Neural progenitor cell (in vitro differentiated cells): ENCODE measurements around the gene IL7R. TPM values are rescaled to one million over a fixed set of nuclear protein-coding genes. Genes with fewer than 3 reads are reported as not detected.

Experiments used
- DNase-seq: peaks from one replicate; pipeline ENCODE4 v3.0.0-alpha.2; 2016; ENCODE audit warnings: low spot score
- H2AFZ ChIP-seq: fragments of 200-600 bp; sonication (generic); replicated peaks from 2 replicates; pipeline ENCODE4 v1.6.1; 2016; ENCODE audit warnings: antibody characterized with exemption
- H3F3A ChIP-seq: fragments of 200-600 bp; sonication (generic); 2 replicates; pipeline ENCODE4 v1.6.1; 2016; ENCODE audit warnings: antibody characterized with exemption, low read depth
- H3K27ac ChIP-seq: fragments of 200-600 bp; sonication (generic); 2 replicates; pipeline ENCODE4 v1.5.1; 2016; ENCODE audit warnings: mild to moderate bottlenecking
- H3K27me3 ChIP-seq: fragments of 200-600 bp; sonication (generic); 2 replicates; pipeline ENCODE4 v1.6.1; 2016; ENCODE audit warnings: mild to moderate bottlenecking, moderate library complexity
- H3K36me3 ChIP-seq: fragments of 200-600 bp; sonication (generic); 2 replicates; pipeline ENCODE4 v1.5.1; 2016
- H3K4me1 ChIP-seq: fragments of 200-600 bp; sonication (generic); 2 replicates; pipeline ENCODE4 v1.6.1; 2016; ENCODE audit warnings: mixed run types
- H3K4me2 ChIP-seq: fragments of 200-600 bp; sonication (generic); 2 replicates; pipeline ENCODE4 v1.6.1; 2016
- H3K4me3 ChIP-seq: fragments of 200-600 bp; sonication (generic); 2 replicates; pipeline ENCODE4 v1.5.1; 2016
- H3K79me2 ChIP-seq: fragments of 200-600 bp; sonication (generic); 2 replicates; pipeline ENCODE4 v1.6.1; 2016; ENCODE audit warnings: low read depth
- H3K9ac ChIP-seq: fragments of 200-600 bp; sonication (generic); 2 replicates; pipeline ENCODE4 v1.6.1; 2016
- H3K9me3 ChIP-seq: fragments of 200-600 bp; sonication (generic); 2 replicates; pipeline ENCODE4 v1.5.1; 2016; ENCODE audit warnings: low read depth
- H4K20me1 ChIP-seq: fragments of 200-600 bp; sonication (generic); 2 replicates; pipeline ENCODE4 v1.6.1; 2016; ENCODE audit warnings: low read depth
- H3K27ac Mint-ChIP-seq: 3 replicates; pipeline ENCODE4 v1.8.0; 2021; ENCODE audit warnings: mixed read lengths
- H3K27me3 Mint-ChIP-seq: 2 replicates; pipeline ENCODE4 v1.8.0; 2022; ENCODE audit warnings: low read depth, mild to moderate bottlenecking, inconsistent platforms, moderate library complexity, mixed read lengths; ENCODE audit not compliant: insufficient read depth
- H3K36me3 Mint-ChIP-seq: 3 replicates; pipeline ENCODE4 v1.8.0; 2021; ENCODE audit warnings: mixed read lengths
- H3K4me1 Mint-ChIP-seq: 3 replicates; pipeline ENCODE4 v1.8.0; 2021; ENCODE audit warnings: mixed read lengths
- H3K4me3 Mint-ChIP-seq: 3 replicates; pipeline ENCODE4 v1.8.0; 2021; ENCODE audit warnings: mild to moderate bottlenecking, moderate library complexity, mixed read lengths
- H3K9me3 Mint-ChIP-seq: 3 replicates; pipeline ENCODE4 v1.8.0; 2020; ENCODE audit warnings: mixed read lengths
- EZH2 ChIP-seq: fragments of 200-600 bp; sonication (generic); IDR thresholded peaks from 2 replicates; pipeline ENCODE4 v1.6.1; 2017; ENCODE audit warnings: antibody characterized with exemption, mild to moderate bottlenecking, moderate library complexity
- EZH2phosphoT487 ChIP-seq: fragments of 200-600 bp; sonication (generic); IDR thresholded peaks from 2 replicates; pipeline ENCODE4 v1.6.1; 2017; ENCODE audit warnings: antibody characterized with exemption
- total RNA-seq: library from RNA; depleted of rRNA; stranded (reverse); fragments of >200 nt; gene quantifications from 2 replicates; pipeline ENCODE4 v1.2.3, GENCODE V29; 2015; ENCODE audit warnings: low replicate concordance
- TF ChIP-seq, protein P1 (sequence below): fragments of 200-600 bp; sonication (generic); IDR thresholded peaks from 2 replicates; pipeline ENCODE4 v1.5.1; 2017; ENCODE audit warnings: antibody characterized with exemption, mild to moderate bottlenecking

IL7R gene
- total RNA-seq, 1 donor from 2014 or later = not detected

- H3K27ac ChIP-seq = no peak overlapping the region
- no peaks in the 10 kb centered on the region for H3K36me3 ChIP-seq
- DNase-seq = no peak
- H3K4me1 ChIP-seq = peaks cover 12% of the 10 kb centered on the region
- H3K27me3 ChIP-seq = no peaks in the 10 kb centered on the region
- H4K20me1 ChIP-seq = no peaks in the 10 kb centered on the region
- no peaks in the 10 kb centered on the region for H3K9me3 ChIP-seq
- no peaks in the 10 kb centered on the region for H3K79me2 ChIP-seq
- no peaks in the 10 kb centered on the region for H3K36me3 Mint-ChIP-seq
- H3K4me3 Mint-ChIP-seq = no peak overlapping the region
- H3K9ac ChIP-seq = no peak overlapping the region
- no peaks in the 10 kb centered on the region for H3F3A ChIP-seq
- H3K27ac Mint-ChIP-seq = no peak overlapping the region
- peaks cover 2% of the 10 kb centered on the region for H3K9me3 Mint-ChIP-seq
- H3K27me3 Mint-ChIP-seq = peaks cover 5% of the 10 kb centered on the region
- H3K4me1 Mint-ChIP-seq = peaks cover 21% of the 10 kb centered on the region
- no peak overlapping the region for H2AFZ ChIP-seq
- no peak for TF ChIP-seq EZH2
- TF ChIP-seq, protein P1, sequence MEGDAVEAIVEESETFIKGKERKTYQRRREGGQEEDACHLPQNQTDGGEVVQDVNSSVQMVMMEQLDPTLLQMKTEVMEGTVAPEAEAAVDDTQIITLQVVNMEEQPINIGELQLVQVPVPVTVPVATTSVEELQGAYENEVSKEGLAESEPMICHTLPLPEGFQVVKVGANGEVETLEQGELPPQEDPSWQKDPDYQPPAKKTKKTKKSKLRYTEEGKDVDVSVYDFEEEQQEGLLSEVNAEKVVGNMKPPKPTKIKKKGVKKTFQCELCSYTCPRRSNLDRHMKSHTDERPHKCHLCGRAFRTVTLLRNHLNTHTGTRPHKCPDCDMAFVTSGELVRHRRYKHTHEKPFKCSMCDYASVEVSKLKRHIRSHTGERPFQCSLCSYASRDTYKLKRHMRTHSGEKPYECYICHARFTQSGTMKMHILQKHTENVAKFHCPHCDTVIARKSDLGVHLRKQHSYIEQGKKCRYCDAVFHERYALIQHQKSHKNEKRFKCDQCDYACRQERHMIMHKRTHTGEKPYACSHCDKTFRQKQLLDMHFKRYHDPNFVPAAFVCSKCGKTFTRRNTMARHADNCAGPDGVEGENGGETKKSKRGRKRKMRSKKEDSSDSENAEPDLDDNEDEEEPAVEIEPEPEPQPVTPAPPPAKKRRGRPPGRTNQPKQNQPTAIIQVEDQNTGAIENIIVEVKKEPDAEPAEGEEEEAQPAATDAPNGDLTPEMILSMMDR = no peak
- TF ChIP-seq EZH2phosphoT487 = no peak
- H3K4me3 ChIP-seq = no peak overlapping the region
- H3K4me2 ChIP-seq = no peak overlapping the region
These were observed 5.0 kb downstream of the IL7R start for GRCh38 chr5:35861718-35862117.

GRCh38 chr5:35862126-35862525, 5.4 kb downstream of the IL7R start:
- Histone ChIP-seq H3K27ac (no peak overlapping the region), H3K4me2 (no peak overlapping the region), H2AFZ (no peak overlapping the region), H3K9ac (no peak overlapping the region), H3K4me3 (no peak overlapping the region), H4K20me1 (no peaks in the 10 kb centered on the region), H3K9me3 (no peaks in the 10 kb centered on the region), H3K4me1 (peaks cover 12% of the 10 kb centered on the region), H3K79me2 (no peaks in the 10 kb centered on the region), H3F3A (no peaks in the 10 kb centered on the region), H3K36me3 (no peaks in the 10 kb centered on the region), H3K27me3 (no peaks in the 10 kb centered on the region)
- H3K9me3 Mint-ChIP-seq = peaks cover 2% of the 10 kb centered on the region
- H3K4me3 Mint-ChIP-seq = no peak overlapping the region
- H3K27ac Mint-ChIP-seq = no peak overlapping the region
- DNase-seq = no peak
- no peak for TF ChIP-seq EZH2phosphoT487
- TF ChIP-seq EZH2 = no peak
- TF ChIP-seq, protein P1 = no peak
- no peaks in the 10 kb centered on the region for H3K36me3 Mint-ChIP-seq
- peaks cover 21% of the 10 kb centered on the region for H3K4me1 Mint-ChIP-seq
- peaks cover 5% of the 10 kb centered on the region for H3K27me3 Mint-ChIP-seq

DNA sequence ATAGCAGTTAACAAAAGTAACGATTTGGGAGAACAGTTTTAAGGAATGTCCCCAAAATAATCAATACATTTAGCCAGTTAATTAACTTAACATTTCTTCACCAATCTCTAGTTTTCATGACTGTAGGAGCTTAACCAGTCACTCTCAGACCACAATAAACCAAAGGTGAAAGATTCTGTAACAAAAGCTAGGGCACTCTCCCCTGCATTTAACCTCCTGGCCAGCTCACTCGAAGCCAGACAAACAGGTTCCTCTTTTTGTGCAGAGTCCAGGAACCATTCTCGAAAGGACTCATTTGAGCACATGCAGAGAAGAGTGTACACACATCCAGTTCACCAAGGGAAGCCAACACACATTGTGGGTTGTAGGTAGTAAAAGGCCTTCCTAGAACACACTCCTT, 6.5 kb downstream of the IL7R start:
- Histone ChIP-seq H3K27ac (no peak overlapping the region), H3F3A (no peaks in the 10 kb centered on the region), H3K9ac (no peak overlapping the region), H3K4me3 (no peak overlapping the region), H3K36me3 (no peaks in the 10 kb centered on the region), H3K9me3 (no peaks in the 10 kb centered on the region), H2AFZ (no peak overlapping the region), H3K4me2 (no peak overlapping the region), H3K27me3 (no peaks in the 10 kb centered on the region), H3K79me2 (no peaks in the 10 kb centered on the region), H3K4me1 (peaks cover 12% of the 10 kb centered on the region), H4K20me1 (no peaks in the 10 kb centered on the region)
- Mint-ChIP-seq H3K36me3 (no peaks in the 10 kb centered on the region), H3K27ac (no peak overlapping the region), H3K27me3 (peaks cover 5% of the 10 kb centered on the region), H3K9me3 (peaks cover 2% of the 10 kb centered on the region), H3K4me1 (peaks cover 21% of the 10 kb centered on the region), H3K4me3 (no peak overlapping the region)
- no peak for DNase-seq
- TF ChIP-seq EZH2phosphoT487 = no peak
- no peak for TF ChIP-seq EZH2
- TF ChIP-seq, protein P1 = no peak
